Tibial nerve (tissue), 4 donors: ENCODE results near the gene ANKAR. TPM values are rescaled to one million over a fixed set of nuclear protein-coding genes. Genes with fewer than 3 reads are reported as not detected.
"Not testable (repeated sequence)": the region's sequence is repeated elsewhere in the genome, so short reads cannot be mapped to it uniquely, and the experiment has no call there.

Source experiments
- DNase-seq, 2 donors: peaks; one replicate each; pipeline ENCODE4 v3.0.0-alpha.2; 2019; ENCODE audit warnings: low spot score in 2 of 2
- H3K27ac ChIP-seq, 4 donors: fragments of 200-600 bp; sonication (generic) in 3 of 4; one replicate each; pipeline ENCODE4 v1.5.1; 2017 to 2019; ENCODE audit warnings: mild to moderate bottlenecking in 1 of 4
- H3K27me3 ChIP-seq, 2 donors: fragments of 200-600 bp; sonication (generic) in 1 of 2; one replicate each; pipeline versions ENCODE4 v1.5.1 to v1.6.0; 2017 to 2019
- H3K36me3 ChIP-seq, 3 donors: fragments of 200-600 bp; sonication (generic); one replicate each; pipeline ENCODE4 v1.5.1; 2018 to 2019
- H3K4me1 ChIP-seq, 4 donors: fragments of 200-600 bp; sonication (generic) in 3 of 4; one replicate each; pipeline ENCODE4 v1.5.1; 2017 to 2019
- H3K4me3 ChIP-seq, 4 donors: fragments of 200-600 bp; sonication (generic) in 3 of 4; one replicate each; pipeline ENCODE4 v1.5.1; 2017 to 2019; ENCODE audit warnings: mild to moderate bottlenecking in 1 of 4, moderate library complexity in 1 of 4
- H3K9me3 ChIP-seq, 4 donors: fragments of 200-600 bp; sonication (generic) in 3 of 4; one replicate each; pipeline ENCODE4 v1.5.1; 2017 to 2019
- CTCF ChIP-seq, 5 experiments: fragments of 200-600 bp in 3 of 5; fragments of 450-650 bp in 2 of 5; sonication (generic) in 3 of 5; IDR thresholded peaks; one replicate each; pipeline ENCODE4 v1.5.1; 2016 to 2019; ENCODE audit warnings: antibody characterized with exemption in 5 of 5, mild to moderate bottlenecking in 3 of 5, moderate library complexity in 2 of 5
- EP300 ChIP-seq, 2 donors: sonication (generic); formaldehyde crosslinking; IDR thresholded peaks; one replicate each; pipeline ENCODE4 v1.6.1; 2017; ENCODE audit warnings: antibody characterized with exemption in 2 of 2, mild to moderate bottlenecking in 1 of 2
- POLR2A ChIP-seq, 2 donors: fragments of 450-650 bp; IDR thresholded peaks; one replicate each; pipeline ENCODE4 v1.6.1; 2017; ENCODE audit warnings: antibody characterized with exemption in 2 of 2, mild to moderate bottlenecking in 2 of 2, moderate library complexity in 2 of 2
- WGBS, 2 donors: methylation state at CpG; one replicate each; pipeline ENCODE4 v1.1.5; 2018; 5-methylcytosine and 5-hydroxymethylcytosine counted together
- total RNA-seq, 4 donors: library from RNA; depleted of rRNA; stranded (reverse); fragments of >200 nt; gene quantifications; one replicate each; pipeline ENCODE4 v1.1.0, GENCODE V29; 2016

Gene ANKAR
- total RNA-seq, 4 donors from 2014 or later = 14.9 to 38.8 (median 27.8) TPM

GRCh38 chr2:189659734-189660133, 14.7 kb upstream of the ANKAR start:
- peaks cover 0 to 5% (median 0%) of the 10 kb centered on the region in 3 donors for H3K36me3 ChIP-seq
- no peaks in the 10 kb centered on the region for H3K27me3 ChIP-seq
- no peaks in the 10 kb centered on the region for H3K9me3 ChIP-seq
- WGBS, 2 donors = 59 to 61% methylated on average over 2 of the region's 2 CpGs
- no peak for DNase-seq
- no peak overlapping the region for H3K27ac ChIP-seq
- H3K4me1 ChIP-seq = peaks cover 0 to 32% (median 14%) of the 10 kb centered on the region in 4 donors
- TF ChIP-seq POLR2A (IDR thresholded peaks at IDR 0.05) (no peak), EP300 (IDR thresholded peaks at IDR 0.05) (no peak), CTCF (IDR thresholded peaks at IDR 0.05) (no peak)
- H3K4me3 ChIP-seq = no peak overlapping the region

- Histone ChIP-seq H3K9me3 (no peaks in the 10 kb centered on the region), H3K4me3 (peak overlapping the region in 1 of 4 donors; percentile 83), H3K27ac (peak overlapping the region in 2 of 4 donors; percentile 26 to 61), H3K36me3 (peaks cover 0 to 7% (median 0%) of the 10 kb centered on the region in 3 donors), H3K27me3 (no peaks in the 10 kb centered on the region), H3K4me1 (peaks cover 0 to 40% (median 15%) of the 10 kb centered on the region in 4 donors)
- no peak for DNase-seq
- 10 to 13% methylated on average over 4 of the region's 4 CpGs for WGBS, 2 donors
- no peak for TF ChIP-seq CTCF (IDR thresholded peaks at IDR 0.05)
- no peak for TF ChIP-seq POLR2A (IDR thresholded peaks at IDR 0.05)
- no peak for TF ChIP-seq EP300 (IDR thresholded peaks at IDR 0.05)
Observed at GRCh38 chr2:189660803-189661147, 13.7 kb upstream of the ANKAR start.

- TF ChIP-seq CTCF (IDR thresholded peaks at IDR 0.05) (peak; percentile 88 to 100 (median 96)), EP300 (IDR thresholded peaks at IDR 0.05) (peak; percentile 95 to 99), POLR2A (IDR thresholded peaks at IDR 0.05) (peak; percentile 86 to 96)
- peak; percentile 97 for DNase-seq
- peaks cover 0 to 45% (median 15%) of the 10 kb centered on the region in 4 donors for H3K4me1 ChIP-seq
- 1% methylated on average over 32 to 46 of the region's 46 CpGs for WGBS, 2 donors
- H3K27me3 ChIP-seq = no peaks in the 10 kb centered on the region
- no peaks in the 10 kb centered on the region for H3K9me3 ChIP-seq
- H3K36me3 ChIP-seq = peaks cover 0 to 12% (median 0%) of the 10 kb centered on the region in 3 donors
- peak within 1 kb of the TSS; percentile 71 to 83 (median 82) for H3K4me3 ChIP-seq
- H3K27ac ChIP-seq = peak within 1 kb of the TSS; percentile 84 to 95 (median 88)
Observed at GRCh38 chr2:189661148-189661956, 13.1 kb upstream of the ANKAR start, which contains the start of gene ASNSD1. ASNSD1 (plus strand) TSS chr2:189661459; CDS start chr2:189666133, 4,674 bp downstream.

GRCh38 chr2:189661957-189662321, 12.5 kb upstream of the ANKAR start:
- Histone ChIP-seq H3K9me3 (no peaks in the 10 kb centered on the region), H3K36me3 (peaks cover 0 to 18% (median 0%) of the 10 kb centered on the region in 3 donors), H3K4me1 (peaks cover 0 to 51% (median 15%) of the 10 kb centered on the region in 4 donors), H3K27ac (peak overlapping the region; percentile 84 to 95 (median 88)), H3K4me3 (peak overlapping the region; percentile 71 to 83 (median 82)), H3K27me3 (no peaks in the 10 kb centered on the region)
- TF ChIP-seq CTCF (IDR thresholded peaks at IDR 0.05) (no peak), EP300 (IDR thresholded peaks at IDR 0.05) (no peak)
- 6 to 8% methylated on average over 9 of the region's 9 CpGs for WGBS, 2 donors
- DNase-seq = no peak

GRCh38 chr2:189662669-189663226, 11.7 kb upstream of the ANKAR start:
- no peak for DNase-seq
- no peaks in the 10 kb centered on the region for H3K27me3 ChIP-seq
- no peak for TF ChIP-seq CTCF (IDR thresholded peaks at IDR 0.05)
- no peak for TF ChIP-seq POLR2A (IDR thresholded peaks at IDR 0.05)
- no peak for TF ChIP-seq EP300 (IDR thresholded peaks at IDR 0.05)
- H3K36me3 ChIP-seq = peaks cover 0 to 26% (median 0%) of the 10 kb centered on the region in 3 donors
- peak overlapping the region in 3 of 4 donors; percentile 71 to 83 (median 82) for H3K4me3 ChIP-seq
- H3K27ac ChIP-seq = peak overlapping the region in 1 of 4 donors; percentile 95
- H3K9me3 ChIP-seq = no peaks in the 10 kb centered on the region
- H3K4me1 ChIP-seq = peaks cover 0 to 51% (median 13%) of the 10 kb centered on the region in 4 donors
- 71% methylated on average over 5 of the region's 5 CpGs for WGBS, 2 donors

GRCh38 chr2:189663319-189663718, 11.2 kb upstream of the ANKAR start:
- WGBS, 2 donors = 94 to 95% methylated on average over 12 of the region's 12 CpGs
- H3K4me3 ChIP-seq, DNase-seq, H3K27me3 ChIP-seq, H3K27ac ChIP-seq, H3K9me3 ChIP-seq: not testable (repeated sequence)
- peaks cover 0 to 51% (median 13%) of the 10 kb centered on the region in 4 donors for H3K4me1 ChIP-seq
- H3K36me3 ChIP-seq = peaks cover 0 to 32% (median 0%) of the 10 kb centered on the region in 3 donors
